ENCODE measurements around the gene CFAP126. TPM values are rescaled to one million over a fixed set of nuclear protein-coding genes. Genes with fewer than 3 reads are reported as not detected.
A peak's percentile ranks its signal among the peaks of the same experiment; 100 is the strongest.
"Not testable (repeated sequence)": the region's sequence is repeated elsewhere in the genome, so short reads cannot be mapped to it uniquely, and the experiment has no call there.

Gene CFAP126
- total RNA-seq, 1 experiment from 2014 or later: not detected

GRCh38 chr1:161359291-161359690 lies 8.4 kb downstream of the CFAP126 start:
- no peak overlapping the region for H3K4me3 ChIP-seq
- peaks cover 14% of the 10 kb centered on the region for H3K4me1 ChIP-seq (replicated peaks)
- H3K27ac ChIP-seq: no peak overlapping the region
- peaks cover 23% of the 10 kb centered on the region for H3K36me3 ChIP-seq
- no peaks in the 10 kb centered on the region for H3K27me3 ChIP-seq (replicated peaks)
- no peaks in the 10 kb centered on the region for H3K9me3 ChIP-seq (replicated peaks)
- no peak for DNase-seq (ENCODE audit: low read depth in 1 of 2, low spot score in 2 of 2)

- Histone ChIP-seq H3K36me3 (peaks cover 12% of the 10 kb centered on the region; the same call in 1 of the 2 replicates), H3K27me3 (replicated peaks) (no peaks in the 10 kb centered on the region), H3K4me3 (no peak overlapping the region), H3K27ac (no peak overlapping the region), H3K4me1 (replicated peaks) (peaks cover 8% of the 10 kb centered on the region), H3K9me3 (replicated peaks) (no peaks in the 10 kb centered on the region)
- DNase-seq (ENCODE audit: low read depth in 1 of 2, low spot score in 2 of 2): no peak
Measured at GRCh38 chr1:161357073-161357472, 10.6 kb downstream of the CFAP126 start.

DNA sequence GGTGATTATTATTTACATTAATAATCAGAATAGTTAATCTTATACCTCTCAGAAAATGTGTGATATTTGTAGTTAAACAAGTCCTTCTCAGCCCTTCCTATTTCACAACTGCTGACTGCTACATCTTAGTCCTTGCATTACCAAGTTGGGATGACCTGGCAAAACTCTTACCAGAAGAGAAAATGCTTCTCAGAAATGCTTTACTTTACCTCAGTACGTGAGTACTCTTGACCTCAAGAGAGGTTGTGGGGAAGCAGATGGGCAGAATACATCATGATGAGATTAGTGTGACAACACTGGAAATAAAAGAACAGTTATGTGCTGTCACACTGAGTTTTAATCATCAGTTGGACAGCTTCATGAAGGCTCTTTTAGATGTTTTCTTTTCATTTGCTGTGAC lies 16.2 kb downstream of the CFAP126 start:
- no peak for DNase-seq (ENCODE audit: low read depth in 1 of 2, low spot score in 2 of 2)
- no peaks in the 10 kb centered on the region for H3K9me3 ChIP-seq (replicated peaks)
- H3K4me3 ChIP-seq: no peak overlapping the region
- H3K27me3 ChIP-seq (replicated peaks): no peaks in the 10 kb centered on the region
- peaks cover 21% of the 10 kb centered on the region; the same call in 1 of the 2 replicates for H3K36me3 ChIP-seq
- no peak overlapping the region for H3K27ac ChIP-seq
- H3K4me1 ChIP-seq (replicated peaks): no peaks in the 10 kb centered on the region

- H3K36me3 ChIP-seq: peaks cover 24% of the 10 kb centered on the region; the same call in 1 of the 2 replicates
- DNase-seq (ENCODE audit: low read depth in 1 of 2, low spot score in 2 of 2): peak in 1 of 2 experiments; percentile 4
Measured at GRCh38 chr1:161350671-161351070, 17.0 kb downstream of the CFAP126 start.

GRCh38 chr1:161342821-161343220 lies 24.9 kb downstream of the CFAP126 start:
- Histone ChIP-seq H3K27me3 (replicated peaks) (no peaks in the 10 kb centered on the region), H3K4me3 (no peak overlapping the region), H3K36me3 (peaks cover 55% of the 10 kb centered on the region), H3K4me1 (replicated peaks) (no peaks in the 10 kb centered on the region), H3K27ac (no peak overlapping the region), H3K9me3 (replicated peaks) (no peaks in the 10 kb centered on the region)
- no peak for DNase-seq (ENCODE audit: low read depth in 1 of 2, low spot score in 2 of 2)

More at GRCh38 chr1:161350671-161351070, 17.0 kb downstream of the CFAP126 start:
- Histone ChIP-seq H3K27me3 (replicated peaks) (no peaks in the 10 kb centered on the region), H3K9me3 (replicated peaks) (no peaks in the 10 kb centered on the region), H3K27ac (no peak overlapping the region), H3K4me3 (no peak overlapping the region), H3K4me1 (replicated peaks) (no peaks in the 10 kb centered on the region)

DNA sequence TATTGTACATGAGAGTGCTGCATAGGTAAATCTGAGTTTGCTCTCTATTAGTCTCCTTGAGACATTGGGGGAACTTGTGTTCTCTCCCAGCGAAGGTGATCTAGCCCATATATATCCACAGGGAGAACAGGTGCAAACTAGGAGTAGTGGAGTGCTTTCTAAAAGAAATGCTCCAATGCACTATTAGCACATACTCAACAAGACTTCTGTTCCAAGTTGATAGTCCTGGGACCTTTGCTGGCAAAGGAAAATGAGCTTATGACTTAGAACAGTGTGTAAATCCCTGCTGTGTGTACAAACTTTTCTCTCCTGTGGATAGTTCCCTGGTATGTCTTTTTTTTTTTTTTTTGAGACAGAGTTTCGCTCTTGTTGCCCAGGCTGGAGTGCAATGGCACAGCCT lies 25.5 kb downstream of the CFAP126 start:
- H3K36me3 ChIP-seq: peaks cover 62% of the 10 kb centered on the region
- DNase-seq (ENCODE audit: low read depth in 1 of 2, low spot score in 2 of 2): no peak
- H3K27me3 ChIP-seq (replicated peaks): no peaks in the 10 kb centered on the region
- H3K9me3 ChIP-seq (replicated peaks): no peaks in the 10 kb centered on the region
- no peaks in the 10 kb centered on the region for H3K4me1 ChIP-seq (replicated peaks)
- H3K27ac ChIP-seq: no peak overlapping the region
- H3K4me3 ChIP-seq: no peak overlapping the region

DNA sequence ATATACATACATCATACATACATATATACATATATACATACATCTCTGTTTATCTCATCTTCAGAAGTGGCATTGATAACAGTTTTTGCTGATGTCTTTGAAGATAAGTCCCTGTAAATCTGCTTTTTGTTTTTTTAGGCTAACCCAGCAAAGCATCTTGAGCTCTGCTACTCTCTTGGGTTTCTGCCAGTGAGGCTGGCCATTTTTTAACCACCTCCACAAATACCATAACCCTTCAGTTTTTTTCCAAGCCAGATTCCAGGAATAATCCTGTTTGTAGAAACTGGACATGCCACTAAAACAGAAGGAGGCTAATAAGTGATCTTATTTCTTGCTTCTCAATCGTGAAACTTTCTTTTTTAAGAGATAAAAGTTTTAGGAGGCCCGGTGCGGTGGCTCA lies 31.9 kb downstream of the CFAP126 start:
- Histone ChIP-seq H3K36me3 (peaks cover 70% of the 10 kb centered on the region), H3K27me3 (replicated peaks) (no peaks in the 10 kb centered on the region), H3K4me3 (no peak overlapping the region), H3K27ac (no peak overlapping the region), H3K9me3 (replicated peaks) (no peaks in the 10 kb centered on the region), H3K4me1 (replicated peaks) (no peaks in the 10 kb centered on the region; the same call in 1 of the 2 replicates)
- DNase-seq (ENCODE audit: low read depth in 1 of 2, low spot score in 2 of 2): no peak

DNA sequence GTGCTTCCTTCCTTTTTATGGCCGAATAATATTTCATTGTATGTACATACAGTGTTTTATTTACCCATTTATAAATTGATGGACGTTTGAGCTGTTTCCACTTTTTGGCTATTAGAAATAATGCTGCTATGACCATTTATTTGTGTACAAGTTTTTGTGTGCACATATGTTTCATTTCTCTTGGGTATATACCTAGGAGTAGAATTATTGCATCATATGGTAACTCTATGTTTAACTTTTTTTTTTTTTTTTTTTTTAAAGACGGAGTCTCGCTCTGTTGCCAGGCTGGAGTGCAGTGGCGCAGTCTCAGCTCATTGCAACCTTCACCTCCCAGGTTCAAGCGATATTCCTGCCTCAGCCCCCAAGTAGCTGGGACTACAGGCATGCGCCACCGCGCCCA lies 34.5 kb downstream of the CFAP126 start:
- H3K9me3 ChIP-seq (replicated peaks): no peaks in the 10 kb centered on the region
- no peaks in the 10 kb centered on the region for H3K27me3 ChIP-seq (replicated peaks)
- H3K27ac ChIP-seq: no peak overlapping the region
- H3K4me3 ChIP-seq: no peak overlapping the region
- no peak for DNase-seq (ENCODE audit: low read depth in 1 of 2, low spot score in 2 of 2)
- H3K36me3 ChIP-seq: peaks cover 78% of the 10 kb centered on the region
- peaks cover 14% of the 10 kb centered on the region for H3K4me1 ChIP-seq (replicated peaks)

DNA sequence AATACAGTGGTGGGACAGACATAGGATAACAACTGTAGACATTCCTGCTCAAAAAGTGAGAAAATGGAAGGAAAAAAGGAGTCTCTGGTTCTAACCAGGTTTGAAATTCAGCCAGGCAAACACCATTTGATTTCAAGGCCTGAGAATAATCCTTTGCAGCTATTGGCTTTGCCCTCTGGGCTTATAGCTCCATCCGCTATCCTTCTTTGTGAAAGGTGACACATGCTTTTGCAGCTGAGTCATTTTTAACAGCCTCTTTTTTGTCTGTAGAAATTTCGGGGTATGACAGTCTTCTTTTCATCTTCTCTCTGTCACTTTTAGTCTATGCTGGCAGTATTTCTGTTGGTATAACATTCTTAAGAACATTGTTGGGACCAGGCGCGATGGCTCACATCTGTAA lies 37.3 kb downstream of the CFAP126 start:
- Histone ChIP-seq H3K4me1 (replicated peaks) (peaks cover 14% of the 10 kb centered on the region), H3K4me3 (no peak overlapping the region), H3K27ac (peak overlapping the region; percentile 35), H3K36me3 (peaks cover 82% of the 10 kb centered on the region), H3K9me3 (replicated peaks) (no peaks in the 10 kb centered on the region), H3K27me3 (replicated peaks) (no peaks in the 10 kb centered on the region)
- peak in 1 of 2 experiments; percentile 31 for DNase-seq (ENCODE audit: low read depth in 1 of 2, low spot score in 2 of 2)

DNA sequence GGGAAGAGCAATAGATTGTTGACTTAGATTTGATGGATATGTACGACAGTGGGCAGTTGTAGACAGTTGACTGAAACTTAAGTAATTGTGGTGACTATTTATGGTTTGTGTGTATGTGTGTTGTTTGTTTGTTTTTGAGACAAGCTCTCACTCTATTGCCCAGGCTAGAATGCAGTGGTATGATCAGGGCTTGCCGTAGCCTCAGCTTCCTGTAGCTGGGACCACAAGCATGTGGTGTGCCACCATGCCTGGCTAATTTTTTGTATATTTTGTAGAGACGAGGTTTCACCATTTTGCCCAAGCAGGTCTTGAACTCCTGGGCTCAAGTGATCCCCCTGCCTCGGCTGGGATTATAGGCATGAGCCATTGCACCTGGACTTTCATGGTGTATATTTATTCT lies 43.7 kb downstream of the CFAP126 start:
- no peak for DNase-seq (ENCODE audit: low read depth in 1 of 2, low spot score in 2 of 2)
- no peaks in the 10 kb centered on the region for H3K9me3 ChIP-seq (replicated peaks)
- H3K27me3 ChIP-seq (replicated peaks): no peaks in the 10 kb centered on the region
- H3K27ac ChIP-seq: no peak overlapping the region
- no peak overlapping the region for H3K4me3 ChIP-seq
- H3K36me3 ChIP-seq: peaks cover 62% of the 10 kb centered on the region
- no peaks in the 10 kb centered on the region for H3K4me1 ChIP-seq (replicated peaks)

DNA sequence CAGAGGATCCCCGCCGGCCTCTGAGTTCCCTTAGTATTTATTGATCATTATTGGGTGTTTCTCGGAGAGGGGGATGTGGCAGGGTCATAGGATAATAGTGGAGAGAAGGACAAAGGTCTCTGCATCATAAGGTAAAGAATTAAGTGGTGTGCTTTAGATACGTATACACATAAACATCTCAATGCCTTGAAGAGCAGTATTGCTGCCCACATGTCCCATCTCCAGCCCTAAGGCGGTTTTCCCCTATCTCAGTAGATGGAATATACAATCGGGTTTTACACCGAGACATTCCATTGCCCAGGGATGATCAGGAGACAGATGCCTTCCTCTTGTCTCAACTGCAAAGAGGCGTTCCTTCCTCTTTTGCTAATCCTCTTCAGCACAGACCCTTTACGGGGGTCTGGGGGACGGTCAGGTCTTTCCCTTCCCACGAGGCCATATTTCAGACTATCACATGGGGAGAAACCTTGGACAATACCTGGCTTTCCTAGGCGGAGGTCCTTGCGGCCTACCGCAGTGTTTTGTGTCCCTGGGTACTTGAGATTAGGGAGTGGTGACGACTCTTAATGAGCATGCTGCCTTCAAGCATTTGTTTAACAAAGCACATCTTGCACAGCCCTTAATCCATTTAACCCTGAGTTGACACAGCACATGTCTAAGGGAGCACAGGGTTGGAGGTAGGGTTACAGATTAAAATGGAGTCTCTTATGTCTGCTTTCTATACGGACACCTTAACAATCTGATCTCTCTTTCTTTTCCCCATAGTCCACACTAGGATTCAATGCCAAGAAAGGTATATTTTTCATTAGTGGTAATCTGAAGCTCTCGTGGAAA lies 51.6 kb downstream of the CFAP126 start:
- H3K36me3 ChIP-seq; H3K27me3 ChIP-seq (replicated peaks); H3K4me3 ChIP-seq; H3K4me1 ChIP-seq (replicated peaks); H3K9me3 ChIP-seq (replicated peaks); H3K27ac ChIP-seq: not testable (repeated sequence)
- DNase-seq (ENCODE audit: low read depth in 1 of 2, low spot score in 2 of 2): peak in 1 of 2 experiments; percentile 8

Other genes starting within 250 kb of the CFAP126 start
- 116 and 194 TPM in 2 replicates for gene PFDN2, start 249.8 kb downstream of the CFAP126 start, total RNA-seq (2014; rRNA removed; shearing (Covaris generic))
- 16.9 and 19.6 TPM in 2 replicates for gene NIT1, start 249.8 kb downstream of the CFAP126 start, total RNA-seq (2014; rRNA removed; shearing (Covaris generic))
- 16.9 and 26.3 TPM in 2 replicates for gene DEDD, start 235.2 kb downstream of the CFAP126 start, total RNA-seq (2014; rRNA removed; shearing (Covaris generic))
- 60.4 and 105 TPM in 2 replicates for gene UFC1, start 213.9 kb downstream of the CFAP126 start, total RNA-seq (2014; rRNA removed; shearing (Covaris generic))
- gene USP21, start 208.4 kb downstream of the CFAP126 start, total RNA-seq (2014; rRNA removed; shearing (Covaris generic)): 3.7 and 4.8 TPM in 2 replicates
- 8.9 and 27.7 TPM in 2 replicates for gene PPOX, start 201.4 kb downstream of the CFAP126 start, total RNA-seq (2014; rRNA removed; shearing (Covaris generic))
- 32.9 and 37.0 TPM in 2 replicates for gene B4GALT3, start 190.4 kb downstream of the CFAP126 start, total RNA-seq (2014; rRNA removed; shearing (Covaris generic))
- not detected in 2 replicates for gene ADAMTS4, start 168.8 kb downstream of the CFAP126 start, total RNA-seq (2014; rRNA removed; shearing (Covaris generic))
- gene NDUFS2, start 165.5 kb downstream of the CFAP126 start, total RNA-seq (2014; rRNA removed; shearing (Covaris generic)): 76.2 and 84.7 TPM in 2 replicates
- gene FCER1G, start 152.6 kb downstream of the CFAP126 start, total RNA-seq (2014; rRNA removed; shearing (Covaris generic)): 1.1 TPM in 1 of 2 replicates, not detected in the other
- gene APOA2, start 144.2 kb downstream of the CFAP126 start, total RNA-seq (2014; rRNA removed; shearing (Covaris generic)): not detected in 2 replicates
- 8.4 and 9.4 TPM in 2 replicates for gene TOMM40L, start 141.8 kb downstream of the CFAP126 start, total RNA-seq (2014; rRNA removed; shearing (Covaris generic))
- gene NR1I3, start 129.7 kb downstream of the CFAP126 start, total RNA-seq (2014; rRNA removed; shearing (Covaris generic)): not detected in 2 replicates
- gene PCP4L1, start 109.1 kb downstream of the CFAP126 start, total RNA-seq (2014; rRNA removed; shearing (Covaris generic)): not detected in 2 replicates
- not detected in 2 replicates for gene MPZ, start 57.9 kb downstream of the CFAP126 start, total RNA-seq (2014; rRNA removed; shearing (Covaris generic))
- 20.3 and 35.9 TPM in 2 replicates for gene SDHC, start 53.5 kb downstream of the CFAP126 start, total RNA-seq (2014; rRNA removed; shearing (Covaris generic))
- 0.18 and 0.28 TPM in 2 replicates for gene FCGR2A, start 137.6 kb upstream of the CFAP126 start, total RNA-seq (2014; rRNA removed; shearing (Covaris generic))
- 0.06 and 0.18 TPM in 2 replicates for gene HSPA6, start 156.7 kb upstream of the CFAP126 start, total RNA-seq (2014; rRNA removed; shearing (Covaris generic))
- not detected in 2 replicates for gene FCGR3A, start 181.9 kb upstream of the CFAP126 start, total RNA-seq (2014; rRNA removed; shearing (Covaris generic))

Measured in SJSA1 (cell line).